HEK293 (cell line): ENCODE data around the gene CDK19.

Source experiments
- CTCF ChIA-PET: fragments of 350-600 bp; formaldehyde crosslinking; extraction: SDS; loops from one replicate; lab custom pipeline; 2021; ENCODE audit warnings: antibody characterized with exemption; lab: Yijun Ruan, JAX
- POLR2A ChIA-PET: fragments of 300-600 bp; formaldehyde crosslinking; extraction: SDS; loops from one replicate; lab custom pipeline; 2020; ENCODE audit warnings: antibody characterized with exemption, inconsistent platforms; lab: Yijun Ruan, JAX
- H3K27ac ChIP-seq: fragments of 200-500 bp; sonication (Bioruptor generic); 2 replicates; pipeline ENCODE4 v1.5.1; 2014; ENCODE audit warnings: low read depth, low read length, control low read depth, inconsistent platforms; ENCODE audit errors: extremely low read depth
- H3K36me3 ChIP-seq, 2 experiments: fragments of 200-500 bp in 1 of 2; sonication (Bioruptor generic) in 1 of 2; 1 replicate in 1 of 2; 2 replicates in 1 of 2; pipeline ENCODE4 v1.5.1; 2014 to 2017; ENCODE audit warnings: inconsistent platforms in 2 of 2, low read length in 2 of 2; ENCODE audit not compliant: control insufficient read depth in 2 of 2, insufficient read depth in 1 of 2
- H3K4me1 ChIP-seq: fragments of 200-500 bp; sonication (Bioruptor generic); 2 replicates; pipeline ENCODE4 v1.5.1; 2014; ENCODE audit warnings: mild to moderate bottlenecking, low read length, inconsistent platforms; ENCODE audit not compliant: control insufficient read depth, insufficient read depth
- H3K4me3 ChIP-seq: 2 replicates; pipeline ENCODE4 v1.5.1; 2011; ENCODE audit warnings: low read depth, mild to moderate bottlenecking, control low read depth, low read length, moderate library complexity
- H3K9me3 ChIP-seq: fragments of 200-500 bp; sonication (Bioruptor generic); 2 replicates; pipeline ENCODE4 v1.5.1; 2014; ENCODE audit warnings: low read depth, low read length, inconsistent platforms; ENCODE audit not compliant: control insufficient read depth, insufficient read depth
- INSM2 ChIP-seq: fragments of 450-650 bp; formaldehyde crosslinking; IDR thresholded peaks from 2 replicates; pipeline ENCODE4 v1.5.1; 2016; ENCODE audit warnings: missing biosample characterization, missing genetic modification characterization
- KLF10 ChIP-seq: fragments of 450-650 bp; IDR thresholded peaks from 2 replicates; pipeline ENCODE4 v1.5.1; 2018; ENCODE audit warnings: missing biosample characterization, mild to moderate bottlenecking, missing genetic modification characterization
- MZF1 ChIP-seq: fragments of 450-650 bp; formaldehyde crosslinking; IDR thresholded peaks from 2 replicates; pipeline ENCODE4 v1.5.1; 2017; ENCODE audit warnings: missing biosample characterization, missing genetic modification characterization, borderline replicate concordance
- SP3 ChIP-seq: fragments of 450-650 bp; formaldehyde crosslinking; IDR thresholded peaks from 2 replicates; pipeline ENCODE4 v1.5.1; 2016; ENCODE audit warnings: missing biosample characterization, missing genetic modification characterization
- TSHZ1 ChIP-seq: fragments of 450-650 bp; formaldehyde crosslinking; IDR thresholded peaks from 2 replicates; pipeline ENCODE4 v1.5.1; 2016; ENCODE audit warnings: missing biosample characterization, missing genetic modification characterization, borderline replicate concordance
- WT1 ChIP-seq: fragments of 450-650 bp; formaldehyde crosslinking; IDR thresholded peaks from 2 replicates; pipeline ENCODE4 v1.5.1; 2016; ENCODE audit warnings: missing biosample characterization, missing genetic modification characterization
- YY1 ChIP-seq: fragments of 450-650 bp; formaldehyde crosslinking; IDR thresholded peaks from 2 replicates; pipeline ENCODE4 v1.5.1; 2018; ENCODE audit warnings: missing biosample characterization, missing genetic modification characterization
- ZBTB11 ChIP-seq: fragments of 450-650 bp; formaldehyde crosslinking; conservative IDR thresholded peaks from 2 replicates; pipeline ENCODE4 v1.5.1; 2016; ENCODE audit warnings: low read depth, missing biosample characterization, missing genetic modification characterization
- ZFHX2 ChIP-seq: fragments of 450-650 bp; formaldehyde crosslinking; conservative IDR thresholded peaks from 2 replicates; pipeline ENCODE4 v1.5.1; 2016; ENCODE audit warnings: missing biosample characterization, missing genetic modification characterization
- ZFP37 ChIP-seq: fragments of 450-650 bp; formaldehyde crosslinking; IDR thresholded peaks from 2 replicates; pipeline ENCODE4 v1.5.1; 2016; ENCODE audit warnings: missing biosample characterization, missing genetic modification characterization
- ZFP69B ChIP-seq: fragments of 450-650 bp; formaldehyde crosslinking; IDR thresholded peaks from 2 replicates; pipeline ENCODE4 v1.5.1; 2016; ENCODE audit warnings: missing biosample characterization, missing genetic modification characterization
- ZNF148 ChIP-seq: fragments of 450-650 bp; formaldehyde crosslinking; IDR thresholded peaks from 2 replicates; pipeline ENCODE4 v1.5.0; 2017; ENCODE audit warnings: missing biosample characterization, missing genetic modification characterization, borderline replicate concordance
- ZNF155 ChIP-seq: fragments of 450-650 bp; formaldehyde crosslinking; IDR thresholded peaks from 2 replicates; pipeline ENCODE4 v1.5.1; 2016; ENCODE audit warnings: missing biosample characterization, missing genetic modification characterization
- ZNF157 ChIP-seq: fragments of 450-650 bp; formaldehyde crosslinking; IDR thresholded peaks from 2 replicates; pipeline ENCODE4 v1.5.1; 2016; ENCODE audit warnings: missing biosample characterization, missing genetic modification characterization
- ZNF18 ChIP-seq: fragments of 450-650 bp; formaldehyde crosslinking; IDR thresholded peaks from 2 replicates; pipeline ENCODE4 v1.5.1; 2016; ENCODE audit warnings: missing biosample characterization, missing genetic modification characterization
- ZNF24 ChIP-seq: fragments of 450-650 bp; formaldehyde crosslinking; IDR thresholded peaks from 2 replicates; pipeline ENCODE4 v1.5.1; 2016; ENCODE audit warnings: missing biosample characterization, missing genetic modification characterization
- ZNF416 ChIP-seq: fragments of 450-650 bp; formaldehyde crosslinking; IDR thresholded peaks from 2 replicates; pipeline ENCODE4 v1.5.1; 2016; ENCODE audit warnings: missing biosample characterization, missing genetic modification characterization
- ZNF433 ChIP-seq: fragments of 450-650 bp; formaldehyde crosslinking; IDR thresholded peaks from 2 replicates; pipeline ENCODE4 v1.5.1; 2016; ENCODE audit warnings: missing biosample characterization, missing genetic modification characterization, low read depth
- ZNF529 ChIP-seq: fragments of 450-650 bp; formaldehyde crosslinking; IDR thresholded peaks from 2 replicates; pipeline ENCODE4 v1.5.1; 2017; ENCODE audit warnings: missing genetic modification characterization, missing biosample characterization; ENCODE audit not compliant: insufficient replicate concordance
- ZNF701 ChIP-seq: fragments of 450-650 bp; formaldehyde crosslinking; IDR thresholded peaks from 2 replicates; pipeline ENCODE4 v1.5.1; 2016; ENCODE audit warnings: missing biosample characterization, missing genetic modification characterization
- ZNF830 ChIP-seq: fragments of 450-650 bp; IDR thresholded peaks from 2 replicates; pipeline ENCODE4 v1.5.0; 2018; ENCODE audit warnings: missing biosample characterization, missing genetic modification characterization, low read depth, mild to moderate bottlenecking, moderate library complexity
- ZSCAN16 ChIP-seq: fragments of 450-650 bp; formaldehyde crosslinking; IDR thresholded peaks from 2 replicates; pipeline ENCODE4 v1.5.1; 2016; ENCODE audit warnings: missing biosample characterization, missing genetic modification characterization
- TF ChIP-seq, protein P1 (sequence below): fragments of 450-650 bp; formaldehyde crosslinking; IDR thresholded peaks from 2 replicates; pipeline ENCODE4; 2016; ENCODE audit warnings: missing biosample characterization, missing genetic modification characterization

CDK19 gene

GRCh38 chr6:110746680-110747079, 68.6 kb downstream of the CDK19 start:
- Histone ChIP-seq H3K9me3 (no peaks in the 10 kb centered on the region), H3K27ac (no peak overlapping the region), H3K4me1 (no peaks in the 10 kb centered on the region), H3K36me3 (no peaks in the 10 kb centered on the region; a peak in 1 of 3 replicates), H3K4me3 (no peak overlapping the region)
- CTCF ChIA-PET, result interaction anchor here (0.6 to 1.3 kb wide), 2 partner anchors 13 to 228 kb away, joined by 3 to 4 read pairs; no protein-coding TSS in a partner anchor
- TF ChIP-seq, protein P1, sequence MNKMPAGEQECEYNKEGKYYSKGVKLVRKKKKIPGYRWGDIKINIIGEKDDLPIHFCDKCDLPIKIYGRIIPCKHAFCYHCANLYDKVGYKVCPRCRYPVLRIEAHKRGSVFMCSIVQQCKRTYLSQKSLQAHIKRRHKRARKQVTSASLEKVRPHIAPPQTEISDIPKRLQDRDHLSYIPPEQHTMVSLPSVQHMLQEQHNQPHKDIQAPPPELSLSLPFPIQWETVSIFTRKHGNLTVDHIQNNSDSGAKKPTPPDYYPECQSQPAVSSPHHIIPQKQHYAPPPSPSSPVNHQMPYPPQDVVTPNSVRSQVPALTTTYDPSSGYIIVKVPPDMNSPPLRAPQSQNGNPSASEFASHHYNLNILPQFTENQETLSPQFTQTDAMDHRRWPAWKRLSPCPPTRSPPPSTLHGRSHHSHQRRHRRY (tag by site-specific recombination), result no peak
- TF ChIP-seq WT1, result no peak
- no peak for TF ChIP-seq TSHZ1 (tag by site-specific recombination)
- no peak for TF ChIP-seq ZNF157
- TF ChIP-seq ZNF529 (tag by site-specific recombination), result no peak
- no peak for TF ChIP-seq YY1
- no peak for TF ChIP-seq ZNF155 (tag by site-specific recombination)
- TF ChIP-seq MZF1, result no peak
- no peak for TF ChIP-seq ZNF24 (tag by site-specific recombination)
- no peak for TF ChIP-seq ZFHX2
- no peak for TF ChIP-seq ZNF148 (tag by site-specific recombination)
- TF ChIP-seq INSM2 (tag by site-specific recombination), result no peak
- POLR2A ChIA-PET, result interaction anchor here (1.3 kb wide), 1 partner anchor 69 kb away, joined by 3 read pairs; the partner anchor contains the start of gene CDK19

DNA sequence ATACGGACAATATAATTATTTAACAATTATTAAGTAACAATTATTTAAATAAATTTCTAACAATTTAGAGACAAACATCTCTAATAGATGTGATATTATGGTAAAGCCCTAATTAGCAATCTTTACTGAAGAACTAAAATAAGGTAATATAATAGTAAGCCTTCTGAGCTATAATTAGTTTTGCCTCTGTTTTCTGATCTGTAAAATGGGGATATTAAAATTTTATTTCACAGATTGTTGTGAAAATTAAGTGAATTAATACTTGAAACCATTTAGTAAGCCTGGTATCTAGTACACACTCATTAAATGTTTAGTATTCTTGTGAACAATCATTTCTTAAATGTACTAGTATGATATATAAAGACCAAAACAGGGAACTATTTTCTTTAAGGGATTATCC, 70.3 kb downstream of the CDK19 start:
- POLR2A ChIA-PET, result no interaction called here
- no peak for TF ChIP-seq ZBTB11
- TF ChIP-seq ZNF701 (tag by site-specific recombination), result no peak
- TF ChIP-seq KLF10 (tag by site-specific recombination), result no peak
- TF ChIP-seq SP3, result no peak
- TF ChIP-seq ZFP69B (tag by site-specific recombination), result no peak
- TF ChIP-seq ZNF830 (tag by site-specific recombination), result no peak
- TF ChIP-seq ZFP37, result no peak
- no peak for TF ChIP-seq ZNF18 (tag by site-specific recombination)
- no peak for TF ChIP-seq ZSCAN16
- no peak for TF ChIP-seq ZNF433
- no peak for TF ChIP-seq ZNF416 (tag by site-specific recombination)

More for the DNA sequence above, 70.3 kb downstream of the CDK19 start:
- Histone ChIP-seq H3K27ac (no peak overlapping the region), H3K9me3 (no peaks in the 10 kb centered on the region), H3K36me3 (no peaks in the 10 kb centered on the region; a peak in 1 of 3 replicates), H3K4me1 (no peaks in the 10 kb centered on the region), H3K4me3 (no peak overlapping the region)
- CTCF ChIA-PET, result no interaction called here
